Lung (tissue), 12 donors: ENCODE results near the gene KRT25. TPM values are rescaled to one million over a fixed set of nuclear protein-coding genes. Genes with fewer than 3 reads are reported as not detected.

Experiments used
- ATAC-seq: fragments of 200-7000 bp; cut with Tn5 transposase; one replicate; pipeline ENCODE4 v1.9.1; 2020; ENCODE audit warnings: moderate number of reproducible peaks; ENCODE audit not compliant: insufficient read depth, low FRiP score
- DNase-seq, 3 donors: peaks; one replicate each; pipeline ENCODE4 v3.0.0-alpha.2; 2013 to 2017
- H3K27ac ChIP-seq, 2 donors: one replicate each; pipeline ENCODE4 v1.5.1; 2013; ENCODE audit warnings: mild to moderate bottlenecking in 2 of 2, moderate library complexity in 2 of 2, control low read depth in 1 of 2, inconsistent platforms in 1 of 2, low read depth in 1 of 2, low read length in 1 of 2
- H3K27me3 ChIP-seq, 3 donors: one replicate each; pipeline ENCODE4 v1.5.1; 2013; ENCODE audit warnings: low read length in 2 of 3; ENCODE audit not compliant: control insufficient read depth in 3 of 3, insufficient read depth in 3 of 3
- H3K36me3 ChIP-seq, 4 donors: one replicate each; pipeline ENCODE4 v1.5.1; 2013; ENCODE audit warnings: low read length in 4 of 4, mild to moderate bottlenecking in 1 of 4, moderate library complexity in 1 of 4; ENCODE audit not compliant: control insufficient read depth in 4 of 4, insufficient read depth in 4 of 4
- H3K4me1 ChIP-seq, 5 donors: one replicate each; pipeline ENCODE4 v1.5.1; 2013; ENCODE audit warnings: low read length in 5 of 5, mild to moderate bottlenecking in 2 of 5, moderate library complexity in 1 of 5; ENCODE audit not compliant: control insufficient read depth in 5 of 5, insufficient read depth in 5 of 5
- H3K4me3 ChIP-seq: one replicate; pipeline ENCODE4 v1.5.1; 2013; ENCODE audit warnings: mild to moderate bottlenecking, control low read depth, moderate library complexity
- H3K9ac ChIP-seq, 2 donors: one replicate each; pipeline ENCODE4 v1.5.1; 2013; ENCODE audit warnings: low read length in 2 of 2, control low read depth in 1 of 2; ENCODE audit not compliant: insufficient read depth in 1 of 2
- H3K9me3 ChIP-seq, 4 donors: one replicate each; pipeline ENCODE4 v1.5.1; 2013; ENCODE audit warnings: low read length in 3 of 4, mild to moderate bottlenecking in 1 of 4, moderate library complexity in 1 of 4; ENCODE audit not compliant: control insufficient read depth in 4 of 4, insufficient read depth in 3 of 4
- CTCF ChIP-seq: IDR thresholded peaks from 2 replicates; pipeline ENCODE4 v1.5.1; 2012; ENCODE audit warnings: mild to moderate bottlenecking; ENCODE audit errors: control extremely low read depth, extremely low read depth
- WGBS, 2 donors: extraction: QIAGEN DNeasy Blood & Tissue Kit; methylation state at CpG; one replicate each; pipeline ENCODE4 v1.1.7; 2013; 5-methylcytosine and 5-hydroxymethylcytosine counted together
- polyA plus RNA-seq, 2 donors: library from polyadenylated mRNA; stranded (reverse); fragments of 200-250 nt; gene quantifications; one replicate each; pipeline ENCODE4 v1.2.1, GENCODE V29; 2013
- total RNA-seq, 2 donors: library from RNA; depleted of rRNA in 1 of 2; stranded (reverse); fragments of >200 nt in 1 of 2; gene quantifications; one replicate each; pipeline ENCODE4 v1.2.1, GENCODE V29; 2014 to 2021
- donor health status: control.
- donor health status: control.
- donor health status: Bipolar disorder and iron deficiency.
- donor health status: healthy.
- donor health status: DM: yes; HTN: yes; CAD: no.

KRT25 gene
- total and polyA plus RNA-seq, 4 donors, result not detected

- DNase-seq (no peak), ATAC-seq (no peak)
- Histone ChIP-seq H3K4me1 (peaks cover 0 to 7% (median 0%) of the 10 kb centered on the region in 5 donors), H3K4me3 (no peak overlapping the region), H3K9me3 (no peaks in the 10 kb centered on the region), H3K27ac (no peak overlapping the region), H3K9ac (no peak overlapping the region), H3K27me3 (peaks cover 0 to 22% (median 4%) of the 10 kb centered on the region in 3 donors), H3K36me3 (no peaks in the 10 kb centered on the region)
- 85 to 92% methylated on average over 3 of the region's 3 CpGs for WGBS, 2 donors
- no peak for TF ChIP-seq CTCF
These were observed 22.8 kb upstream of the KRT25 start for GRCh38 chr17:40777971-40778370.

GRCh38 chr17:40777459-40777858 is 22.3 kb upstream of the KRT25 start:
- 60 to 76% methylated on average over 7 of the region's 7 CpGs for WGBS, 2 donors
- no peak for DNase-seq
- no peak for TF ChIP-seq CTCF
- H3K36me3 ChIP-seq, result no peaks in the 10 kb centered on the region
- ATAC-seq, result no peak
- peaks cover 0 to 26% (median 4%) of the 10 kb centered on the region in 3 donors for H3K27me3 ChIP-seq
- H3K9me3 ChIP-seq, result no peaks in the 10 kb centered on the region
- no peak overlapping the region for H3K27ac ChIP-seq
- H3K9ac ChIP-seq, result no peak overlapping the region
- H3K4me1 ChIP-seq, result peaks cover 0 to 7% (median 0%) of the 10 kb centered on the region in 5 donors
- H3K4me3 ChIP-seq, result no peak overlapping the region

- H3K36me3 ChIP-seq, result no peaks in the 10 kb centered on the region
- H3K27ac ChIP-seq, result no peak overlapping the region
- ATAC-seq (no peak), DNase-seq (peak in 2 of 3 donors; percentile 20 to 44)
- H3K4me1 ChIP-seq, result peaks cover 0 to 7% (median 0%) of the 10 kb centered on the region in 5 donors
- TF ChIP-seq CTCF, result no peak
- no peak overlapping the region for H3K9ac ChIP-seq
- no peaks in the 10 kb centered on the region for H3K9me3 ChIP-seq
- WGBS, 2 donors, result 78 to 95% methylated on average over 4 of the region's 4 CpGs
- no peak overlapping the region for H3K4me3 ChIP-seq
- H3K27me3 ChIP-seq, result peaks cover 0 to 28% (median 4%) of the 10 kb centered on the region in 3 donors
These were observed 20.8 kb upstream of the KRT25 start for GRCh38 chr17:40775945-40776344.

- ATAC-seq (no peak), DNase-seq (no peak)
- no peak within 1 kb of the TSS for H3K9ac ChIP-seq
- WGBS, 2 donors, result 83 to 90% methylated on average over 3 of the region's 3 CpGs
- no peak within 1 kb of the TSS for H3K4me3 ChIP-seq
- no peaks in the 10 kb centered on the region for H3K9me3 ChIP-seq
- H3K36me3 ChIP-seq, result no peaks in the 10 kb centered on the region
- H3K27me3 ChIP-seq, result peaks cover 0 to 16% (median 0%) of the 10 kb centered on the region in 3 donors
- H3K4me1 ChIP-seq, result no peaks in the 10 kb centered on the region
- TF ChIP-seq CTCF, result no peak
- no peak within 1 kb of the TSS for H3K27ac ChIP-seq
These were observed 17.0 kb upstream of the KRT25 start, which contains the start of gene KRT26 for GRCh38 chr17:40772101-40772500. KRT26 (minus strand) TSS chr17:40772201; CDS start chr17:40772113, 88 bp downstream.
